T-helper 1 cell treated with Interleukin-12 subunit alpha and Interleukin-12 subunit beta and Interleukin-4 antibody, amounts not matched to agents 30 ng/mL and 1 ng/mL, for 36 hours (primary cell): Measurements from ENCODE around the gene ITGB2. TPM values are rescaled to one million over a fixed set of nuclear protein-coding genes. Genes with fewer than 3 reads are reported as not detected.

ENCODE experiments used
- intact Hi-C: fragments of 100-400 bp; cut with micrococcal nuclease; formaldehyde crosslinking; loops from one replicate; pipeline ENCODE4 v1.15.1; 2024
- total RNA-seq: library from RNA; stranded (reverse); gene quantifications from 2 replicates; pipeline ENCODE4 v1.2.3, GENCODE V29; 2022

ITGB2 gene
- total RNA-seq, 1 donor from 2014 or later = 792 TPM

DNA sequence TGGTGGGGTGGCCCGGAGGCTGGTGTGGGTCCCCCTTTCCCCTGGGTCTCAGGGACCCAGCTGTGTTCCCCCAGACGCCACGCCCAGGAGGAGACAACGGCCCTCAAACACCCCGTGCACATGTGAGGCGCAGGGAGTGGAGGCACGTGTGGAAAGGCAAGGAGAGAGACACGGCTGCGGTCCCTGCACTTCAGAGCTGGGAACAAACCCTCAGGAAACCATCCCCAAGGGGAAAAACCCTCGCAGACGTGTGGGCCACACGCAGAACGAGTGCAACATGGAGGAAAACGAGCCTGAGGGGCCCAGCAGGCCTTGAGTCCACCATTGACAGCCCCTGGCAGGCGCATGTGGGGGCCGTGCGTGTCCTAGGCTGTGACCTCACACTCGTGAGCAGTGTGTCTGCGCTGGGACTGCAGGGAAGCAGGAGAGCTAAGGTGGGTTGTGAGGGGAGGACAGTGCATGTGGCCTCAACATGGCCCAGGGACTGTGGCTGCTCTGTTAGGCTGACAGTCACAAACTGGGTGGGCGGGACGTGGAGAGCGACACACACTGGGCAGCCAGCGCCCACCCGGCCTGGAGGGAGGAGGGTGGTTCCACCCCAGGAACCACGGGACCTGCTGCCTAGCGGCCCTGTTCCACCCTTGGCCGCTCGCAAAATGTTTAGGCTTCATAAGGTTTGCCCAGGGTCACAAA is 20.0 kb downstream of the ITGB2 start:
- intact Hi-C loops = no loop called here

- intact Hi-C loops = no loop called here
Observed at GRCh38 chr21:44899768-44900558, 20.7 kb downstream of the ITGB2 start.

GRCh38 chr21:44898851-44899767 is 21.6 kb downstream of the ITGB2 start:
- intact Hi-C loops = no loop called here

DNA sequence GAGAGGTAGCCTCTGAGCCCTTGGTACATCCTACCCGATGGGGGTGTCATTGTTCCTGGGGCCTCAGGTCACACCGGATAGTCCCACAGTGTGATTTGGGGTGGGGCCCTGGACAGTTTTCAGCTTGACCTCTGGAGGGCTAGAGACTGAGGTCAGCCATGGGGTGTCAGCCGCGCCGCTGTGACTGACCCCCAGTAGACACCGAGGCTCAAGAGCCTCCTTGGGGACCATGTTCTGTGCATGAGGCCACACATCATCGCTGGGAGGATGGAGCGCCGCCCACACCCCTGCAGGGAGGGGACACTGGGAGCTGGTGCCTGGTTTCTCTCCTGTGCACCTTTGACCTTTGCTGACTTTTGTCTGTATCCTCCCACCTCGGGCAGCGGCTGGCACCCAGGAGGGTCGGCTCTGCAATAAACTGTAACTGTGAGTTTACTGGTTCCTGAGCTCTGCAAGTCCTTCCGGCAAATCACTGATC is 22.6 kb downstream of the ITGB2 start:
- intact Hi-C loops = no loop called here

DNA sequence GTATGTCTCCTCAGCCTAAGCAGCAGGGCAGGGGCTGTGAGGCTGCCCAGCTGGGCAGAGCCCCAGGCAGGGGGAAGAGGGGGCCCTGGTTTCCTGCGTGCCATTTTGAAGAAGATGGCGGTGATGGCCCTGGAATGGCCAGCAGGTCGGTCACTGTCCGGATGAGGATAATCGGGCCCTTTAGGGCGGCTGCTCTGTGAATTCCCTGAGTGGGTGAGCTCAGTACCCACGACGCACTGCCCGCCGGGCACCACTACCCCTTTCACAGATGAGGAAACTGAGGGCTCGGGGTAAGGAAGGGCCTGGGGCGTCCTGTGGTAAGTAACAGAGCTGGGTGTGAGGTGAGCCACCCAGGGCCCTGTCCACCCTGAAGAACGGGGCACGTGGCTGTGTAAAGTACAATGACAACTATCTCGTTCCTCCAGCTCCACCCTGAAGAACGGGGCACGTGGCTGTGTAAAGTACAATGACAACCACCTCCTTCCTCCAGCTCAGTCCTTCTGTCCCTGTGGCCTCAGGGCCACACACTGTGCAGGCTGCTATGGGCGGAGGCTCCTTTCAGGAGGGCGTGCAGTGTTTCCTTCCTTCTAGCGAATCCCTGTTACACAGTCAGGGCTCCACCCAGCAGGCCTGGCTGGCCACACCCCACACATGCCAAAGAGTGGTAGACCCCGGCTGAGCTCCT is 23.2 kb downstream of the ITGB2 start:
- intact Hi-C loops = no loop called here

DNA sequence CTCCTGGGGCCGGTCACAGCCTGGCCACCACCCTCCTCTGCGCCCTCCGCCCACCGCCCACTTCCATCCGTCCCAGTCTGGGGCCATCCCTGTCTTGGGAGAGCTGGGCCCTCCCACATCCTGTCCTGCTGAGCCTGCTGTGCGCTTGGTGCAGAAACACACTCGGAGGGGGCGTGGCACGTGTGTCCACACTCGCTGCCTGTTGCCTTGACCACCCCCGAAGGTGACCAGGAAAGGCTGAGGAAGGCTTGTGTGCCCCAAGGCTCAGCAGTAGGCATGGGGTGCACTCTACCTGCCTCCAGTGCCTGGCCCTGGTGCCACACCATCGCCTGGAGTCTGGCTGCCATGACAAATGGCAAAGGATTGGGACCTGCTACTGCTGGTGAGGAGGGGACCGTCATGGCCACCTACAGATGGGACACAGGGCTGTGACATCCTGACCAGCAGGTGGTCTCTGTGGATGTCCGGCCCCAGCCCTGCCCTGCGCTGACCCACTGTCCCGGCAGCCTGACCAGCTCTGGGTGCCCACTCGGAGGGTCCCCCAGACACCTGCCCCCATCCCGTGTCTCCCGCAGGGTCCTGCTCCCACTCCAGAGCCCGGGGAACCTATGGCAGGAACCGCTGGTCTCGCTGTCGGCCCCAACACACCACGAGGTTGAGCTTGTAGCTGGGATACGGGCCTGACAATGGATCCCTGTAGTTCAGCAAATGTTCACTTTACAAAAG is 24.0 kb downstream of the ITGB2 start:
- intact Hi-C loops = no loop called here

DNA sequence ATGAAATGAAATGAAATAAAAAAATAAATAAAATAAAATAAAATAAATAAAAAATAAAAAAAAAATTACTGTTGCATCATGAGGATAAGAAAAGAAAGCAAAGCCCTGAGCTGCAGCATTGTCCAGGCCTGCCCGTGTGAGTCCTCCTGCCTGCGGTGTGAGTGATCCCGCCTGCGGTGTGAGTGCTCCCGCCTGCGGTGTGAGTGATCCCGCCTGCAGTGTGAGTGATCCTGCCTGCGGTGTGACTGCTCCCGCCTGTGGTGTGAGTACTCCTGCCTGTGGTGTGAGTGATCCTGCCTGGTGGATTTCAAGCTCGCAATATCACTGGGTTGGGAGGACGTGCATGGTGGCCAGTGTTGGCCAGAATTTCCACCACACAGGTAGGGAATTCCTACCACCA is 24.8 kb downstream of the ITGB2 start:
- intact Hi-C loops = no loop called here

GRCh38 chr21:44894687-44895302 is 25.9 kb downstream of the ITGB2 start:
- intact Hi-C loops = loop anchor here (5.0 kb wide), 1 partner anchor 243 kb away; no protein-coding TSS in a partner anchor

DNA sequence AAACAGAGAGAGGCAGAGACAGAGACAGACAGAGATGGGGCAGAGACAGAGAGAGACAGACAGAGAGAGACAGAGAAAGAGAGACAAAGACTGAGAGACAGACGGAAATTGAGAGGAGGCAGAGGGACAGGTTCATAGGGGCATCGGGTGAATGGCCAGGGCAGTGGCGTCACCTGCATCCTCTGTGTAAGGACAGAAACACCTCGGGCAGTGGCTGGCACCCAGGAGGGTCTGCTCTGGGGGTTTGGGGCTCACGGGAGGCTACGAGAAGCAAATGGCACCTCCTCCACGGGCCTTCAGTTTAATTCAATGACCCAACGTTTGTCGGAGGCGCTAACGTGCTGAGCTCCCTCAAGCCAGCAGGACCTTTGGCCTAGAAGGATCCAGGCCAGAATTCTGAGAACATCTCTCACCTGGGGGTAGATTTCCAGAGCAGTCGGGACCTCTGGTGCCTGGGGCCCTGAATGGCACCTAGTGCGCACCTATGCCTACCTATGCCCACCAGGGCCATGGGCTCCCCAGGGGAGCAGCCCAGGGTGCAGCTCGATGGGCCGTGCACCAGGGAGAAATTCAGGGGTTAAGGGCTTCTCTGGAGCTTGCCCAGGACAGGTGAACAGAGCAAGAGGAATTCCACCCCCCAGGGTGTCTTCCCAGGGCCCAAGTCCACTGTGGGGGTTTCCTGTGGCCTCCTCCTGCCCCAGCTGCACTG is 26.6 kb downstream of the ITGB2 start:
- intact Hi-C loops = loop anchor here (2.0 to 5.0 kb wide), 2 partner anchors 21 to 243 kb away; no protein-coding TSS in a partner anchor

DNA sequence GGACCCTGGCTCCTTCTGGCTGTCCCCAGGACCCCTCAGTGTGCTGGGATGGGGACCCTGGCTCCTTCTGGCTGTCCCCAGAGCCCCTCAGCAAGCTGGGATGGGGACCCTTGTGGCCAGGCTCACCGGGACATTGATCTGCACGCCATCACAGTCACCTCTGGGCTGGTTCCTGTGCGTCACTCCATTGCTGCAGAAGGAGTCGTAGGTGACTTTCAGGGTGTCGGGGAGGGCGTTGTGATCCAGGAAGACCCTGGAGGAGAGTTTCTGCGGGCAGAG is 27.5 kb downstream of the ITGB2 start:
- intact Hi-C loops = loop anchor here (2.0 to 5.0 kb wide), 2 partner anchors 22 to 244 kb away; no protein-coding TSS in a partner anchor

GRCh38 chr21:44892536-44893277 is 28.0 kb downstream of the ITGB2 start:
- intact Hi-C loops = loop anchor here (1.0 to 5.0 kb wide), 6 partner anchors 17 to 547 kb away; partner anchors contain the start of gene UBE2G2

- intact Hi-C loops = loop anchor here (1.0 to 5.0 kb wide), 6 partner anchors 17 to 547 kb away; partner anchors contain the start of gene UBE2G2
Observed at GRCh38 chr21:44892095-44892494, 28.6 kb downstream of the ITGB2 start.

- intact Hi-C loops = loop anchor here (1.0 to 5.0 kb wide), 6 partner anchors 16 to 548 kb away; partner anchors contain the start of gene UBE2G2
Observed at GRCh38 chr21:44891631-44892031, 29.1 kb downstream of the ITGB2 start.

- intact Hi-C loops = loop anchor here (5.0 kb wide), 1 partner anchor 246 kb away; no protein-coding TSS in a partner anchor
Observed at GRCh38 chr21:44890961-44891541, 29.6 kb downstream of the ITGB2 start.

- intact Hi-C loops = loop anchor here (5.0 kb wide), 1 partner anchor 247 kb away; no protein-coding TSS in a partner anchor
Observed at GRCh38 chr21:44890338-44890931, 30.3 kb downstream of the ITGB2 start.

- intact Hi-C loops = loop anchor here (5.0 kb wide), 1 partner anchor 248 kb away; no protein-coding TSS in a partner anchor
Observed at GRCh38 chr21:44889625-44890337, 30.9 kb downstream of the ITGB2 start.
